Spleen (tissue), 7 donors: ENCODE results near the gene BET1L.

Source experiments
- CTCF ChIP-seq, 11 experiments: fragments of 200-600 bp in 7 of 11; fragments of 450-650 bp in 4 of 11; sonication (generic) in 4 of 11; IDR thresholded peaks in 8 of 11; conservative IDR thresholded peaks in 3 of 11; 1 replicate in 7 of 11; 2 replicates in 4 of 11; pipeline versions ENCODE4 v1.4.0 to v1.8.0; 2016 to 2021; ENCODE audit warnings: antibody characterized with exemption in 11 of 11, inconsistent platforms in 4 of 11, mild to moderate bottlenecking in 1 of 11
- POLR2A ChIP-seq, 3 donors: fragments of 450-650 bp; IDR thresholded peaks; one replicate each; pipeline ENCODE4 v1.5.1; 2017; ENCODE audit warnings: antibody characterized with exemption in 3 of 3, mild to moderate bottlenecking in 1 of 3
- donor health status: DM: no; HTN: no; CAD: no; lungs with moderate emphysema.
- donor health status: DM: no; HTN: no; CAD: no.
- donor health status: DM: no; HTN: no; CAD: no.

DNA sequence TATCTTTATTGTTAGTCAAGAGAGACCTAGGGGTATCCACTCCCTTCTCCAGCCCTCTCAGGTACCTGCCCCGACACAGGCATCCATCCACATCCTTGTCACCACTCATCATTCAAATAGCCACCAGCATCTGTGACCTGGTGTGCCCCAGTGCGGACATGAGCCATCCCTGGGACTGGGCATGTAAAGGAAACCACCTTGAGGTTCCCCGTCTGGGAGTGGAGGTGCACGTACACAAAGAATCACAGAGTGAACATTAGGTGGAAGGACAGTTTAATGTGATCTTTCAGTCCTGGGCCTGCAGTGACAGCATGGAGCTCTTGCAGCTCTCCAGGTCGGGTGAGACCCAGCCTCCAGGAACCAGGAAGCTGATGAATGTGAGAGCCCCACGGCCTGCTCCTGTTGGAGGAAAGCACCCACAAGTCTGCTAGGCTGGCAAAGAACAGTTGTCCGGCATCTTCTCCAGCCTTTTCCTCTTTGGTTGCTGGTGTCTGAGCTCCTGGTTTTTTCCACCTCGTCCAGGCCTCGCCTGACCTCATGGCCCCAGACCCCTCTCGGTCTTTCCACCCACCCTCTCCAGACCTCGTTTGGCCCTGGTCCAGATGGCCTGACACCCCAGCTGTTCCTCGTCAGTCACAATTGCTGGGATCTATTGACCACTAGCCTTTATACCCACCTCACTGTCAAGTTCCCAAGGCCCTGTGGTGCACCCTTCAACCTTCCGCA, 46.1 kb upstream of the BET1L start:
- no peak for TF ChIP-seq POLR2A (IDR thresholded peaks at IDR 0.05)
- no peak for TF ChIP-seq CTCF (IDR thresholded peaks at IDR 0.05 in 8 of 11, conservative IDR thresholded peaks at IDR 0.05 in 3 of 11)
